ENCODE results near the gene CALML4.
"Not testable (repeated sequence)": the region's sequence is repeated elsewhere in the genome, so short reads cannot be mapped to it uniquely, and the experiment has no call there.

The CALML4 gene

DNA sequence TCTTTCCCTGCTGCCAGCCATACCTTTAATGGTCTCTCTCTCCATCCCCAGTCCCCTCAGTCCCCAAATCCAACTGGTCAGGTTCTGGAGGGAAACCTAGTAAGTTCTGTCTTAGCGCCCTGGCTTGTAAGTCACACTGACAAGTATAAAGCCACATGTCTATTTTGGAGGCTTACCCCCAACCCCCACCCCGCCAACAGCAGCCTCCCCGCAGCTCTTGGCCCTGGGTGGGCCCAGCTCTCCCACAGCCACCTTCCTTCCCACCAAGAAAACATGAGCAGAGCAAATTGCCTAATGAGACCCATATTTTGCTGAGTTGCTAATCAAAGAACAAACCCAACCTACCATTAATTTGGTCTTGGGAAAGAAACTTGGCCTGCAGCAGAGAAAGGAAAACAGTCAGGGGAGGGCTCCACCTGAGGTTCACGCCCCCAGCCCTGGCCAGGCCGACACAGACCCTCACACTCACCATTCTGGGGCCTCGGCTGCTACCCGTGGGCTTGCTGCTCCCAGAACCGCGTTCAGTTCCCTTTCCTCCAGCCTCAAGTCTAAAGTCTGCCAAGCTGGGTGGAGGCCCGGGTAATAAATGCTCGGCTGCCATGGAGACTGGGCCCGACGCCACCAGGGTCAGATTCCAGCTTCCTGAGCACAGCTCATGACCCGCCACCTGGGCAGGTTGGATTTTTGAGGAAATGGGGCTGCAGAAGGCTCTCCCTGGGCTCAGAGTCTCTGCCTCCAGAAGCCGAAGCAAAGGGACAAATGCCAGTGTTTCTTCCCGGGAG lies at the start of gene CALML4:
TSS of gene CALML4 (minus strand) at position 557 of the 782 bp plus-strand sequence. CDS start at position 472, 85 bp downstream.
- no peak for DNase-seq (ENCODE audit: extremely low spot score)
- POLR2A ChIA-PET: no interaction called here
- no peak for TF ChIP-seq SUZ12 (IDR thresholded peaks at IDR 0.05)
- CTCF ChIA-PET: no interaction called here

GRCh38 chr15:68252925-68253534 lies 47.9 kb upstream of the CALML4 start:
- CTCF ChIA-PET: interaction anchor here (0.6 to 3.3 kb wide), 19 partner anchors 9 to 515 kb away, joined by 3 to 49 read pairs (median 4); no protein-coding TSS in a partner anchor
- TF ChIP-seq HDGF (IDR thresholded peaks at IDR 0.05; ENCODE audit: borderline replicate concordance): no peak
- TF ChIP-seq LEF1 (IDR thresholded peaks at IDR 0.05; ENCODE audit: borderline replicate concordance): no peak
- no peak for TF ChIP-seq FOXK2 (IDR thresholded peaks at IDR 0.05)
- TF ChIP-seq FOXM1 (IDR thresholded peaks at IDR 0.05; ENCODE audit: borderline replicate concordance): no peak
- TF ChIP-seq ELF4 (IDR thresholded peaks at IDR 0.05): no peak
- no peak for TF ChIP-seq ZNF384 (IDR thresholded peaks at IDR 0.05)
- no peak for TF ChIP-seq NFRKB (IDR thresholded peaks at IDR 0.05)
- no peak for TF ChIP-seq PKNOX1 (IDR thresholded peaks at IDR 0.05)
- TF ChIP-seq CTBP1 (IDR thresholded peaks at IDR 0.05; ENCODE audit: borderline replicate concordance): no peak
- TF ChIP-seq BHLHE40 (IDR thresholded peaks at IDR 0.05; ENCODE audit: borderline replicate concordance): no peak
- TF ChIP-seq TARDBP (IDR thresholded peaks at IDR 0.05): no peak
- no peak for TF ChIP-seq SUZ12 (IDR thresholded peaks at IDR 0.05)
- DNase-seq (ENCODE audit: extremely low spot score): peak; percentile 62
- POLR2A ChIA-PET: interaction anchor here (1.0 to 1.6 kb wide), 3 partner anchors 18 to 25 kb away, joined by 4 to 12 read pairs (median 5); partner anchors contain the start of gene FEM1B

DNA sequence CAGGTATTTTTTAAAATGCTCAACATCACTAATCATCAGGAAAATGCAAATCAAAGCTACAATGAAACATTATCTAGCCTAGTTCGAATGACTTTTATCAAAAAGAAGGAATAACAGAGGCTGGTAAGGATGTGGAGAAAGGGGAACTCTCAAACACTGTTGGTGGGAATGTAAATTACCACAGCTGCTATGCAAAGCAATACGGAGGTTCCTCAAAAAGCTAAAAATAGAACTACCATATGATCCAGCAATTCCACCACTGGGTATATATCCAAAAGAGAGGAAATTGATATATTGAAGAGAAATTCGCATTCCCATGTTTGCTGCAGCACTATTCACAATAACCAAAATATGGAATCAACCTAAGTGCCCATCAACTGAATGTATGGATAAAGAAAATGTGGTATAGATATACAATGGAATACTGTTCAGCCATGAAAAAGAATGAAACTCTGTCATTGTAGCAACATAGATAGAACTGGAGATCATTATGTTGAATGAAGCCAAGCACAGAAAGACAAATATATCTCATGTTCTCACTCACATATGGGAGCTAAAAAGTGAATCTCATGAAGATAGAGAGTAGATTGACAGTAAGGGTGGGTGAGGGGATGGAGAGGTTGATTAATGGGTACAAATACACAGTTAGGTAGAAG lies 44.1 kb upstream of the CALML4 start:
- ChIA-PET POLR2A (no interaction called here), CTCF (interaction anchor here (0.5 to 1.1 kb wide), 2 partner anchors 57 to 613 kb away, joined by 3 read pairs; no protein-coding TSS in a partner anchor)
- no peak for DNase-seq (ENCODE audit: extremely low spot score)
- TF ChIP-seq HDGF (IDR thresholded peaks at IDR 0.05; ENCODE audit: borderline replicate concordance): no peak
- no peak for TF ChIP-seq FOXK2 (IDR thresholded peaks at IDR 0.05)

- POLR2A ChIA-PET: no interaction called here
- TF ChIP-seq CTBP1 (IDR thresholded peaks at IDR 0.05; ENCODE audit: borderline replicate concordance) (no peak), BHLHE40 (IDR thresholded peaks at IDR 0.05; ENCODE audit: borderline replicate concordance) (no peak), FOXM1 (IDR thresholded peaks at IDR 0.05; ENCODE audit: borderline replicate concordance) (no peak)
- no peak for DNase-seq (ENCODE audit: extremely low spot score)
- CTCF ChIA-PET: interaction anchor here (0.8 to 1.1 kb wide), 2 partner anchors 9 to 31 kb away, joined by 3 read pairs; no protein-coding TSS in a partner anchor
These were observed 39.1 kb upstream of the CALML4 start for GRCh38 chr15:68244235-68244634.

GRCh38 chr15:68241088-68241935 lies 36.2 kb upstream of the CALML4 start:
- ChIA-PET CTCF (interaction anchor here (0.6 kb wide), 1 partner anchor 17 kb away, joined by 3 read pairs; no protein-coding TSS in a partner anchor), POLR2A (interaction anchor here (1.1 kb wide), 1 partner anchor 36 kb away, joined by 3 read pairs; the partner anchor contains the start of gene FEM1B)
- TF ChIP-seq FOXA1 (IDR thresholded peaks at IDR 0.05) (no peak), FOXM1 (IDR thresholded peaks at IDR 0.05; ENCODE audit: borderline replicate concordance) (no peak), CTBP1 (IDR thresholded peaks at IDR 0.05; ENCODE audit: borderline replicate concordance) (no peak)

GRCh38 chr15:68239025-68239424 lies 33.9 kb upstream of the CALML4 start:
- no peak for TF ChIP-seq HDGF (IDR thresholded peaks at IDR 0.05; ENCODE audit: borderline replicate concordance)
- peak; percentile 26; the same call in 1 of the 2 replicates for TF ChIP-seq ZNF384 (IDR thresholded peaks at IDR 0.05)
- ChIA-PET CTCF (no interaction called here), POLR2A (no interaction called here)
- no peak for DNase-seq (ENCODE audit: extremely low spot score)

More at GRCh38 chr15:68241088-68241935, 36.2 kb upstream of the CALML4 start:
- DNase-seq (ENCODE audit: extremely low spot score): no peak

DNA sequence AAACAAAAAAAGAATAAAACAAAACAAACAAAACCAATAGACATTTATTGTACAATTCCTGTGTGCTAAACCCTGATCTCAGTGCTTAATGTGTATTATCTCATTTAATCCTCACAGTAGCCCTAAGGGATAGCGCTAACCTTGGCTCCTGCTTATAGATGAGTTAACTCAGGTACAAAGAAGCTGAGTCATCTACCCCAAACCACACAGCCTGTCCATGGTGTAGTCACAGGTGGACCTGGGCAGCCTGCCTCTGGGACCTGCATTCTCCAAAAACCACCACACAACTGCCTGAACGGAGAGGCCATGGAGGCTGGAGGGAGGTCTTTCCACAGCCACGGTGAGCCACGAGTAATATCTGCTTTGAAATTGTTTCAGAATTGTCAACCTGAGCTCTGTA lies 29.9 kb upstream of the CALML4 start:
- no peak for TF ChIP-seq FOXK2 (IDR thresholded peaks at IDR 0.05)
- no peak for TF ChIP-seq SUZ12 (IDR thresholded peaks at IDR 0.05)
- no peak for TF ChIP-seq L3MBTL2 (conservative IDR thresholded peaks at IDR 0.05)
- TF ChIP-seq ELF4 (IDR thresholded peaks at IDR 0.05): no peak
- ChIA-PET POLR2A (no interaction called here), CTCF (interaction anchor here (1.2 kb wide), 1 partner anchor 40 kb away, joined by 3 read pairs; no protein-coding TSS in a partner anchor)
- DNase-seq (ENCODE audit: extremely low spot score): no peak

GRCh38 chr15:68234520-68234919 lies 29.4 kb upstream of the CALML4 start:
- CTCF ChIA-PET: interaction anchor here (1.2 kb wide), 1 partner anchor 40 kb away, joined by 3 read pairs; no protein-coding TSS in a partner anchor
- POLR2A ChIA-PET; DNase-seq (ENCODE audit: extremely low spot score): not testable (repeated sequence)

Measured in HEK293T (cell line).